Endometrium (tissue), 2 donors: ENCODE data around the gene TRMT2A.
"Not testable (repeated sequence)": the region's sequence is repeated elsewhere in the genome, so short reads cannot be mapped to it uniquely, and the experiment has no call there.

Experiments used
- FAIRE-seq: peaks from 2 replicates; lab custom pipeline; 2012; peaks lifted over from hg19 to GRCh38; lab: Jason Lieb, UNC
- donor health status: control.
- donor health status: control.

Gene TRMT2A

GRCh38 chr22:20116951-20117632, at the start of gene TRMT2A:
Gene TRMT2A (minus strand): TSS chr22:20117226. CDS start chr22:20116906, 320 bp downstream.
- FAIRE-seq = no peak

- no peak for FAIRE-seq
These were observed 49.7 kb upstream of the TRMT2A start for GRCh38 chr22:20166703-20167102.

- FAIRE-seq = no peak
These were observed 48.9 kb upstream of the TRMT2A start for GRCh38 chr22:20165913-20166312.

- no peak for FAIRE-seq
These were observed 48.4 kb upstream of the TRMT2A start for GRCh38 chr22:20165421-20165820.

- no peak for FAIRE-seq
These were observed 47.8 kb upstream of the TRMT2A start for GRCh38 chr22:20164863-20165262.

GRCh38 chr22:20160041-20160440, 43.0 kb upstream of the TRMT2A start:
- no peak for FAIRE-seq

GRCh38 chr22:20159531-20159930, 42.5 kb upstream of the TRMT2A start:
- FAIRE-seq = not testable (repeated sequence)

- no peak for FAIRE-seq
These were observed 42.0 kb upstream of the TRMT2A start for GRCh38 chr22:20159076-20159475.

- no peak for FAIRE-seq
These were observed 41.5 kb upstream of the TRMT2A start for GRCh38 chr22:20158391-20159036.

- no peak for FAIRE-seq
These were observed 40.6 kb upstream of the TRMT2A start for GRCh38 chr22:20157430-20158183.

GRCh38 chr22:20156611-20157429, 39.8 kb upstream of the TRMT2A start:
- no peak for FAIRE-seq

- no peak for FAIRE-seq
These were observed 39.0 kb upstream of the TRMT2A start for GRCh38 chr22:20156042-20156389.

- FAIRE-seq = no peak
These were observed 38.5 kb upstream of the TRMT2A start for GRCh38 chr22:20155330-20156041.

- FAIRE-seq = no peak
These were observed 37.7 kb upstream of the TRMT2A start for GRCh38 chr22:20154602-20155187.

GRCh38 chr22:20153945-20154344, 36.9 kb upstream of the TRMT2A start:
- no peak for FAIRE-seq

- no peak for FAIRE-seq
These were observed 35.5 kb upstream of the TRMT2A start for GRCh38 chr22:20152464-20152890.

GRCh38 chr22:20151276-20151588, 34.2 kb upstream of the TRMT2A start:
- FAIRE-seq = no peak

GRCh38 chr22:20150381-20151275, 33.6 kb upstream of the TRMT2A start, which contains the start of gene CCDC188:
Gene CCDC188 (minus strand): TSS chr22:20151055. CDS start chr22:20150986, 69 bp downstream.
- no peak for FAIRE-seq

- no peak for FAIRE-seq
These were observed 32.5 kb upstream of the TRMT2A start for GRCh38 chr22:20149257-20150250.
